Measurements from ENCODE around the gene FNBP1.
"Not testable (repeated sequence)": the region's sequence is repeated elsewhere in the genome, so short reads cannot be mapped to it uniquely, and the experiment has no call there.

FNBP1 gene

DNA sequence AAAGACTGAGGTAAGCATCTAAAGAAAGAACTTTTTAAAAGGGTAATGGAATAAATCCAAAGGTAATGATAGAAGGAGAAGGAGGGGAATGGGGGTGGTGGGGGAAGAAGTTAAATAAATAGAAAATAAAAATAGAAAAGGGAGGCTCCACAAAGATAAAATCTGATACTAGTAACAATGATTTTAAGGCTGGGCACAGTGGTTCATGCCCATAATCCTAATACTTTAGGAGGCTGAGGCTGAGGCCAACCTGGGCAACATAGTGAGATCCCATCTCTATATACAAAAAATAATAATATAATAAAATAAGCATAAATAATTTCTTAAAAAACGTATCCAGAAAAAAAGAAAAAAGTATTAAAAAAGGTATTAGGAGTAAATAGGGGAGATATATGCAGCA, 89.3 kb downstream of the FNBP1 start:
- DNase-seq (ENCODE audit: low spot score) = no peak

DNA sequence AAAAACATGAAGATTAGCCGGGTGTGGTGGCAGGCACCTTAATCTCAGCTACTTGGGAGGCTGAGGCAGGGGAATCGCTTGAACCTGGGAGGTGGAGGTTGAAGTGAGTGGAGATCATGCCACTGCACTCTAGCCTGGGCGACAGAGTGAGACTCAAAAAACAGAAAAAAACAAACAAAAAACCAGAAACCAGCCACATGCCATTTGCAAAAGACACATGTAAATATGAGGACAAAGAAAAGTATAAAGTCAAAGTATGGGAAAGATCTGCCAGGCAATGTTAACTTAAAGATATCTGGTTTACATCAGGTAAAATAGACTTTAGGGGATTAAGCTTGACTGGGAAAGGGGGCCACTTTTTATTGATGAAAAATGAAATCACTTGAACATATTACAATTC, 90.7 kb downstream of the FNBP1 start:
- DNase-seq (ENCODE audit: low spot score) = no peak

DNA sequence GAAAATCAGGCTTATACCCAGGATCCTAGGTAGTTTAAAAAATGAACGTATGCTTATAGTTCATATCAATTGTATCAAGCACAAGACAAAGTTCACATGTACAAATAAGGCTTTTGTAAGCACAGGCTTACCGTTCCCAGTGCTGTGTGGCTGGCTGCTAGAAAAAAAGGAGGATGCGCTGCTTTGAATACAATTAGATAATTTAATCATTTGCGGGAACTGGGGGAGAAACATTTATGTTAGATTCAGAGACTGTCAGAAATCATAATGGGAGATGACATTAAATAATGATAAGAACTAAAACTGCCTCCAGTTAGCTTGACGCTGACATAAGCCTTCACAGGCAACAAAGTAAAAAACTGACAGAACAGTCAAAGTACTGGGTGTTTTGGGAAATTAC, 93.2 kb downstream of the FNBP1 start:
- DNase-seq (ENCODE audit: low spot score) = no peak

DNA sequence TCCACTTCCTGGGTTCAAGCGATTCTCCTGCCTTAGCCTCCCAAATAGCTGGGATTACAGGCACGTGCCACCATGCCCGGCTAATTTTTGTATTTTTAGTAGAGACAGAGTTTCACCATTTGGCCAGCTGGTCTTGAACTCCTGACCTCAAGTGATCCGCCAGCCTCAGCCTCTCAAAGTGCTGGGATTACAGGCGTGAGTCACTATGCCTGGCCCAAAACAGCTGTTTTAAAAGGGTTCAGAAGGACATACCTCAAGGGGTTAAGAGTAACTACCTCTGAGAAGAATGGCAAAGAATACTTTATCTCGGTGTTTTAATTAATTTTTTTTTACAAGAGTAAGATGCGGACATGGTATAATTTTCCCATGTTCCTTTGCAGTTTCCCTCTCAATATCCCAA, 94.4 kb downstream of the FNBP1 start:
- DNase-seq (ENCODE audit: low spot score) = not testable (repeated sequence)

DNA sequence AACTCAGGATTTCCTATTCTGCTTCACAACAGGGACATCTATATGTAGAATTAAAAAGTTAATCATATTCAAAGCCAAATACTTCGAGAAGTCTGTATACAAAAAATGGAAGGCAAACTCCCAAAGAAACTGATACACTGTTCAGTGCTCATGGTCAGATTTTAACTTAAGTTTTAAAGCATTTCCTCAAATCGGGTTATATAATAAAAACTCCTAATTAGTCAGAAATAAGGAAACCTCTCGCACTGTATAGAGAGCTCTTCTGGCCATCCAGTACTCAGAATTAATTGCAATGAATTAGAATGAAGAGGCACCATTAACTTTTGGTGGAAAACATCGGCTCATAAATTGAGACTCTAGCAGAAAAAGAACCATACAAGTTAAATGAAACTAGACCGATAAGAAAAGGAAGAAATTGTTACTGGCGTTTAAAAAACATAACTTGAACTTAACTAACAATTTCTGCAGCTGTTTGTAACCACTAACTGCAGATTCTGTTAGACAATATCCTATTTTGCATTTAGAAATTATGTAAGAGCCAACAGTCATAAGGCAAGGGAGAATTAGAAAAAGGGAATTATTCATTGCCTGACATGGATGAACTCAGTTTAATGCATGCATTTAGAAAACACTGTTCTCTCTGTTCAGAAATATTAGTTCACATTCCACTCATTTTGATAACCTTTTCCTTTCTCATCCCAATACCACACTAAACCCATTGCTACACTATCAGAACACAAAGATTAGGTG, 96.6 kb downstream of the FNBP1 start:
- DNase-seq (ENCODE audit: low spot score) = no peak

DNA sequence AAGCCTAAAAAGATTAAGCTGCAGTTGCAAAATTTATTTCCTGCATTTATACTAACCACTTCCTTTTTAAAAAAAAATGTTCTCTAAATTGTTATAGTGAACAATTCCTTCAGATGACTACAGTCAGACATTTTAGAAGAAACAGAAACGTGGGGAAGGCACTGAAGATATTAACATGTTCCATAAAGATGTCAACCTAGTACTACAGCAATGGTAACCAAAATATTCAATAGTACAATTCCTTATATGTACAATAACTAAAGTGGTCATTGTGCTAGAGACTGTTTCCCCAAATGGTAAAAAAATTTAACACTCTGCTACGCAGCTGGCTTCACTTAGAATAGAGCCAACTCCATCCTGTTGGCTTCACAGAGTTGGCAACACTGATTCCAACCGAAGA, 97.7 kb downstream of the FNBP1 start:
- DNase-seq (ENCODE audit: low spot score) = no peak

DNA sequence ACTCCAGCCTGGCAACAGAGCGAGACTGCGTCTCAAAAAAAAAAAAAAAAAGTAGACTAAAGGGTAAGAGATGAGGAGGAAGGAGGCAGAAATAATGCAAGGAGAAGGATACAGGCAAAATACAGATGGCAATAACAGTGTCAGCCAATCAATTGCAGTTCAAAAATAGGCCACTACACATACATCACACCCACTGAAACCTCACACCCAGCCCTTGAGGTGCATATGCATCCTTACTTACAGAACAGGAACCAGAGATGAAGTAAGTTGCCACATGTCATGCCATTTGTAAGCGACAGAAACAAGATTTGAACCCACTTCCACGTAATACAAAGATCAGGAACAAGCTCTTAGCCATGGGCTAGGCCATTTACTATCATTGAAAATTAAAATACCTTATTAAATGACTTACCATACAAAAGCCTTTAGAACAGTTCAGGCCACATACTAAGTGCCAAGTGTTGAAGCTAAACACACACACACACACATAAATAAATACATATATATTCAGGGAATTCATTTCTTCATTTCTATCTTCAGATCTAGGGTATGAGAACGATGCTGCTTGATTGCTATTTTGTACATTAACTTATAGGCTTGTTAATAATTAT, 98.4 kb downstream of the FNBP1 start:
- DNase-seq (ENCODE audit: low spot score) = no peak

DNA sequence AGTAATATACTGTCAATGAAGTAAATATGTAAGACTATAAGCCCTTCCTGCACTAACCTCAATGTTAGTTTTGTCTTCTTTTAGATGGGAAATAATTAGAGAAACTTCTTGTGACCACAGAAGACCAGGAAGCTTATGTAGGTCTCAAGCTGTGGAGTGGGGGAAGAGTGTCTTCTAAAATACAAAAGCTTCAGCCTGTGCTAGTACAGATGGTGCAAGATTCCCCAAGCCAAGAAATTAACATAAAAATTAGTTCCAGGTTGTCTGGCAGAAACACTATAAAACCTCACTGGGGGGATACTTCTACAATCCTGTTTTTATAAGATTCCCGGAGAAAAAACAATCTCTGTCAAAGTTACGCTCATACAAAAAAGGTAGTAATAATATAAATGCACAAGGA, 103.6 kb downstream of the FNBP1 start:
- no peak for DNase-seq (ENCODE audit: low spot score)

DNA sequence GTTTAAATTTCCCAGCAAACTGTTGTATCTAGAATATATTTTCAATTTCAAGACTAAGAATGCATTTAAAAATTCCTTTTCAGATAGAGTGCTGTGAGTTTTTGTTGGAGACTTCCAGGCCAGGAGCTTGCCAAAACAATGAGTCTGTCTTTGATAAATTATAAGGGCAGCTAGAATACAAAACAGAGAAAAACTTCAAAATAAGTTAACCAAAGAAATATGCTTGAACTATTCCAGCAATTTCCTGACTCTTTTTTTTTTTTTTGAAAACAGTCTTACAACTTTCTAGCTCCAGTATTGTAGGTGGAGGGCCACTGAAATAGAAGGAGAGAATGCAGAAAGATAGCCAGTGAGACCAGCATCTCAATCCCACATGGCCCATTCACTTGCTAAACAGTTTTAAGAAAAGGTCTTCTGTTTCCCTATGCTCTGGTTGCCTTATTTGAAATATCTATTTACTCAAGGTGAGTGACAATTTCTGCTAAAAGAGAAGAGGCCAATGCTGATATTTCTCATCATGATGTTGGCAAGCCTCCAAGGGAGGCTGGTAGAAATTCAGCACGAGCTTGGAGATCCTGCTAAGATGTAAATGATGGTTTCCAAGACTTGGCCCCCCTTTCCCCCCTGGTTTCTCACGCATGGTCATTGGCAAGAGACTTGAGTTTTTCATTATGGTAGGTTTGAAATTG, 104.6 kb downstream of the FNBP1 start:
- peak; percentile 63 for DNase-seq (ENCODE audit: low spot score)

DNA sequence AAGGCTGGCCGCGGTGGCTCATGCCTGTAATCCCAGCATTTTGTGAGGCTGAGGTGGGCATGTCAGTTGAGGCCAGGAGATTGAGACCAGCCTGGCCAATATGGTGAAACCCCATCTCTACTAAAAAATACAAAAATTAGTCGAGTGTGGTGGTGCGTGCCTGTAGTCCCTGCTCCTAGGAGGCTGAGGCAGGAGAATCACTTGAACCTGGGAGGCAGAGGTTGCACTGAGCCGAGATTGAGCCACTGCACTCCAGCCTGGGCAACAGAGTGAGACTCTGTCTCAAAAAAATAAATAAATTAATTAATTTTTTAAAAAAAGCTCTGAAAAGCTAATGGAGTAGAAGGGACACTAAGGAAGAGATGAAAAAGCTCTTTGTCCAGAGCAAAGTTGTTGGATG, 105.1 kb downstream of the FNBP1 start:
- DNase-seq (ENCODE audit: low spot score) = not testable (repeated sequence)

DNA sequence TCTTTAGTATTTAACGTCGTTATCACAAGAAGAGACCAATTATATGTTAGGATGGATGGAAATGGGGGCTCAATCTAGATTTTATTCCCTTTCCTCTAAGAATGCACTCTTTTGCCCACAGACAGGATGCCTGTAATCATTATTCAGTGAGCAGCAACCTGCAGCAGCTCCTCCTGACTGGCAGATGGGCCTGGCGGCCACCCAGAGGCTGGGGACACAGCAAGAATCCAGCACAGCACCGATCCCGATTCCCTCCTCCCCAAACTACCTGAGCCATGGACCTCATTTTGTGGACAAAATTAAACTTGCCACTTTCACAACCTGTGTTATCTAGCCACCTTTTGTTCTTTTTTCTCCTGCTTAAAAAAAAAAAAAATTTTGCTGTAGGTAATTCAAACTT, 106.8 kb downstream of the FNBP1 start:
- DNase-seq (ENCODE audit: low spot score) = no peak

DNA sequence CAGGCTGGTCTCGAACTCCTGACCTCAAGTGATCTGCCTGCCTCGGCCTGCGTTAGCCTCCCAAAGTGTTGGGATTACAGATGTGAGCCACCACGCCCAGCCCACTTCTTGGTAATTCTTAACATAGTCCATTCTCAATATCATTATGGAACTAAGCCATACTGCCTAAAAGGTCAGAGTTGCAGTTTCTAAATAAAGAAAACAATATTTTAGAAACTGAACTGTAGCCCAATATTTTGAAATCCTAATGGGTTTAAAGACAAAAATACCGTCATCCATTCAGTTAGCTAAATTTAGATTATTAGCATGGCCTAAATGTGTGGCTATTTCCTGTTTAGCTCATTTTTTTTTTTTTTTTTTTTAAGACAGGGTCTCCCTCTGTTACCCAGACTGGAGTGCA, 108.2 kb downstream of the FNBP1 start:
- no peak for DNase-seq (ENCODE audit: low spot score)

DNA sequence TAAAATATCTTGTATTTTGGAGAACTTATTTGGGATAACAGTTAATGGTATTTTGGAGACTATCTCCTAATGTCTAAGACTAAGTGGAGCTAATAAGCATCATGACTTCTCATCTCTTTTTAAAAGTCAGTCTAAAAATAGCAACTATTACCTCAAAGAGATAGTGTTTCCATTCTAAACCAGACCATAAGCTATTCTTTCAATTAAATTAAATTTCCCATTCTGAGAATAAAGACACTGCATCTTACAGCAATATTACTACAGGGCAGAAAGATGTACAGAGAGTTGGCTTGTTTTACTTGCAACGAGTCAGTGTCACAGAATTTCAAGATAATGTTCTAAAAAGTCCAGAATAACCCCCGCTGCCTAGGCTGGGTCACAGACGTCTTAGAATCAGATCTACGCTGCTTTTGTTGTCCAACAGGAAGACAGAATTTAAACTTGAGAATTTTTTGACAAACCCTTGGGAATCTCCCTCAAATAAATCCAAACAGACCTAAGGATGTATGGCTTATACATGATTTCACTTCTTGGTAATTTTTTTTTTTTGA, 108.9 kb downstream of the FNBP1 start:
- no peak for DNase-seq (ENCODE audit: low spot score)

DNA sequence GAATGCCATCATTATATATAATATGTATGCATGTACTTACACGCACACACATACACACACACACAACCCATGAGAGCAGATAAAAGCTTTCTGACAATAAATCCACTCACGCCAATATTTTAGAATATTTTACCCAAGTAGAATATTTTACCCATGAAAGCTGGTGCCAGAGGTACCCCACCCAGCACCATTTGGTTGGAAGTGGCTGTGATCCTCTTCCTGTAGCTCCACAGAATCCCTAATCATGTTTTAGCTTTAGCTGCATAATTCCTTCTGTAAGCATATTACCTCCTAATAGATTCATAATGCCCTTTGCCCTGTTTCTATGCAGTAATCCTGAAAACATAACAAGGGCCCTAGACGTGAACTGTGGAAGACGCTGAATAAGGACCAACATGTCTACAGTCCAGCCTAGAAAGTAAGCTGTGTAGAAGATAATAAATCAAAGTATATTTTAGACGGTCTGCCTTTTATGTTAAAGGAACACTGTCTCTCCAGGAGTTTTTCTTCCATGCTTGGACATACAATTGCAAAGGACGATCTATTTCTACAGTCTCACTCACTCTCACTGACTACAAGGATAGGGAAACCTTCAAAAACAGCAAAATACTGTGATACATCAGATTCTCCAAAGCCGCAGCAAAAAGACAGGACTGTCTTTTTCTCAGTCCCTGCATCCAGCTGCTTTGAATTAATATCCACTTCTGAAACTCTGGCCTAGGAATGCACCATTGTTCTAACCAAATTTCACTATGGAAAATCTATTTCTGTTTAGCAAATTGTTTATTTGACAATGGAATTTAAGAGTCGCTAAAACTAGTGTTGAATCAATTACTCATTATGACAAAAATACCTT, 109.6 kb downstream of the FNBP1 start:
- DNase-seq (ENCODE audit: low spot score) = peak; percentile 66

DNA sequence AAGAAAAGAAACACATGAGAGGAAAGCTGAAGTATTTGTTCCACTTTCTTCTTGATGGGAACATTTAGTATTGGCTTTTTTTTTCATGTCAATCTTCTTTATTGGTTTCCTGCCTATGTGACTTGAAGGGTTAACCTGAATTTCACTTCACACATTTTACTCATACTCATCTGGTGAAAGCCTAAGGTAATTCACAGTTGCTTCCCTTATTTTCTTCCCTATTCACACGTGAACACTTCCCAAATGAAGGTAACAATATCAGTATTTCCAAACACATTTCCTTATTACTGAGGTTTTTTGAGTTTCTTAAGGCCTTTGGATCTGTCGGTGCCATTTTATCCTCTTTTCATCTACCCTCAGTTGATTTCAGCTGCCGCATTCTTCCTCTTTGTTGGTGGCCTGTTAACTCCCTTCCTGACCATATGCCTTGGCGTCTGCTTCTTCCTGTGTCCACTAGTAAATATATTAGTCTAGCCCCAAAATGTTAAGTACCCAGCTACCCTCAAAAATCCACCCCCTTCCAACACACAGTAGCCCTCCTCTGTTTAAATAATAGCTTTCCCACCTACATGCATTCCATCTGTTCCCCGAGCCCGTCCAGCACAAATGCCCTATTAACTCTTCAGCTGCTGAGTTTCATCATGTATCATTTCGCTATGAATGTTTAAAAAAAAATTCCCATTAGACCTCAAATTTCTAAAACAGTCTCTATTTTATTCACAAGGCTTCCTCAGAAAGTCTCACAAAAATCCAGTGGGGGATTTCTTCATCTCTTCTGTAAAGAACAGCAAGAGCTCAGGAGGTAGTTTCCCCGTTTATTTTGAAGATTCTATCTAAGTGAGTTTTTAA, 110.5 kb downstream of the FNBP1 start:
- peak; percentile 27 for DNase-seq (ENCODE audit: low spot score)

DNA sequence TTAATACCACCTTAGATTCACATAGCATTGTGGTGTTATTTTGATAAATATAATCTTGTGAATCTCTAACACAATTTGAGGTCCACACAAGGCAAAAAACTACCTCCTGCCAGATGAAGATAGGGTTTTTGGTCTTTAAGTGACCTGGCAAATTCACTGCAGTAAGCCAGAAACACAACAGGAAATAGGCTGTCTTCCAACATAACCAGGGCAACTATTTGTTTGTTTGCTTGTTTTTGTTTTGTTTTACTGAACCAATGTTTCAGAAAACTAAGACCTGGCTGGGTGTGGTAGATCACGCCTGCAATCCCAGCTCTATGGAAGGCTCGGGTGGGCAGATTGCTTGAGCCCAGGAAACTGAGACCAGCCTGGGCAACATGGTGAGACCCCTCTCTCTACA, 112.2 kb downstream of the FNBP1 start:
- no peak for DNase-seq (ENCODE audit: low spot score)

DNA sequence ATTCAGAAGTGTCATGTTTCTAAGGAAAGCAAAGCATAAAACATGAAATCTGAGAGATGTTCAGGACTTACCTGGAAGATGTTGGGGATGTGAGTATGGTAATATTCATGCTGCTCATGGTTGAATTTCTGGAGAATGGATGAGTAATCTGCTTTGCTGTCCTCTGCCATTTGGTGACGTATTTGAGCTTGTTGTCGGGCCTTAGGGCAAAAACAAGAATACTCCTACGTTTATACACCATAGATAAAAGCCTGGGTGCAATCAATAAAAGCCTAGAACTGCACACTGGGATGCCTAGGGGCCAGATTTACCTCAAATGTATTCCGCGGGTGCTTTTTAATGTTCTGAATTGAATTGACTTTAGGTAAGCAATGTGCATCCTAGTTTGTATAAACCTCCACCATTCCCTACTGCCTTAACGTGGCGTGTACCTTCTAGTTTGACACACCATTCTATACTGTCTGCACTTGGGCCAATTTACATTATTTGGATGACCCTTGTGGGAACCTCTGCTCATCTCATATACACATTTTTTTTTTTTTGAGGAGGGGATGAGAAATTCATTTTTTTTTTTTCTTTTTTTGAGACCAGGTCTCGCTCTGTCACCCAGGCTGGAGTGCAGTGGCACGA, 113.4 kb downstream of the FNBP1 start:
- DNase-seq (ENCODE audit: low spot score) = no peak

DNA sequence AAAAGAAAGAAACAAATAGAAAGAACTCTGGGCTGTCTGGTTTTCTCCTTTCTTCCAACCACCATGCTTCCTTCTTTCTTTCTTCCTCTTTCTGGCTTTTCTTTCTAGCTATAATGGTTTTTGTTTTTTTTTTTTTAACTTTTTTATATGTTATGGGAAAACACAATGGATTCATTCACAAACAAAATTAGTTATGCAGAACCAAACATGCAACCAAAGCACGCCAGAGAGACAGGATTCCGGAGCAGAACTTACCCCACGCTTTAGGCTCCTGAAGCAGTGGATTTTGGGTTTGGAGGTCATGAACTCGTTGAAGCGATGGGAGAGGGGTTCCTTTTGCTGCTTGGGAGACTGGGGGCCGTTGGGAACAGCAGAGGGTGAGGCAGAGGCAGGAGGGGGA, 119.4 kb downstream of the FNBP1 start:
- no peak for DNase-seq (ENCODE audit: low spot score)

DNA sequence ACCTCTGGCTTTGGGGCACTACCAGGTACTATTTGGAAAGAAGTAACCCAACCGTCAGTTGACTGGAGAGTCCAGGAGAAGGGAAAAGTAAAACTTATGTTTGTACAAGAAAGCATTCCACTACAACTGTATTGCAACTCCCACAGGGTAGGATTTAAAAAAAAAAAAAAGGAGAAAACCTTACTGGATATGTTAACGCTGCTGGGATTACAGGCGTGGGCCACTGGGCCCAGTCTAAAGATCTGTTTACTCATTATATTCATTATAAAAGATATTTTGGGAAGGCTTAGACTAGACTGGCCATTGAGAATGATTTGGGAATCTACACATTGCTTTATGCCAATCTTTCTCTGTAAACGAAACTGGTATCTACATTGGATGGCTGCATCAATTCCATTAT, 121.1 kb downstream of the FNBP1 start:
- no peak for DNase-seq (ENCODE audit: low spot score)

DNA sequence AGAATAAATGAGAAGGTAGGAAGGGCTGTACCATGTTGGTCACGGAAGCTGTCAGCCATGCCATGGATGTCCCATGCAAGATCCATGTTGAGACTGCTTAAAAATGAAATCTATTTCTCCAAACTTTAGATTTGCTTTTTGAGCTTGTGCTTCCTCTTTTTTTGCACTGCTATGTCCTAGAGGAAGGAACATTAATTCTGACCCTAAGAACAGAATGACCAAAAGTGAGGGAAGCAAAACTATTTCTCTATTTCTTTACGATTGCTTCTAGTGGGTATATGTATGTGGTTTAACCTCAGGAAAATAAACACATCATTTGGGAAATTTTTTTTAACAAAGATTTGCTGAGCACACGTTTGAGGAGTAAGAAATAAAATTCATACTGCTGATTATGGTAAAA, 123.1 kb downstream of the FNBP1 start:
- DNase-seq (ENCODE audit: low spot score) = no peak

DNA sequence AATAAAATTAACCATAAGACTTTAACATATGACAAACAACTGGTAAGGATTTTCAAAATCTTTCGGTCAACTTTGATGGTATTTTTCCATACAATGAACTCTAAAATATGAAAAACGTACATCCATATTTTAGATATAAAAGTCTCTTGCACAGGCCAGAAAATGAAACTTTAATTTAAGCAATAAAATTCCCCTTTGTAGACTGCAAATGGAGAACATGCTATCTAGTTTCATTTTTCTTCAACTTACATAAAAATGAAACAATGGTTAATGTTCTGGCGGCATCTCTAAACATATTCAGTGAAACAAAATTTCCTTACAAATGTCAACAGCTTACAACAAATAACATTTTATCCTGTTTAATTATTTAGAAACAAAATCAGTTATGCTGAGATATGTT, 123.7 kb downstream of the FNBP1 start:
- DNase-seq (ENCODE audit: low spot score) = no peak

All from AG20443 (cell line).